ENCODE results near the gene KCNQ1. TPM values are rescaled to one million over a fixed set of nuclear protein-coding genes. Genes with fewer than 3 reads are reported as not detected.

KCNQ1 gene
- total RNA-seq, 1 donor from 2014 or later, result 4.8 TPM

- no peak for DNase-seq (ENCODE audit: extremely low spot score, unreplicated experiment)
- no peak for TF ChIP-seq CTCF (conservative IDR thresholded peaks at IDR 0.05)
- H3K27ac Mint-ChIP-seq, result no peak overlapping the region
- H3K27me3 Mint-ChIP-seq, result no peaks in the 10 kb centered on the region
- H3K4me3 Mint-ChIP-seq, result no peak overlapping the region
- H3K4me1 Mint-ChIP-seq (ENCODE audit: unreplicated experiment), result peaks cover 22% of the 10 kb centered on the region
- peaks cover 5% of the 10 kb centered on the region for H3K36me3 Mint-ChIP-seq
- H3K9me3 Mint-ChIP-seq, result peaks cover 5% of the 10 kb centered on the region
Measured at GRCh38 chr11:2708151-2708581, 263.4 kb downstream of the KCNQ1 start.

GRCh38 chr11:2708757-2709281 lies 264.0 kb downstream of the KCNQ1 start:
- H3K27ac Mint-ChIP-seq, result no peak overlapping the region
- H3K4me3 Mint-ChIP-seq, result no peak overlapping the region
- no peak for DNase-seq (ENCODE audit: extremely low spot score, unreplicated experiment)
- no peaks in the 10 kb centered on the region for H3K27me3 Mint-ChIP-seq
- H3K9me3 Mint-ChIP-seq, result peaks cover 5% of the 10 kb centered on the region
- TF ChIP-seq CTCF (conservative IDR thresholded peaks at IDR 0.05), result no peak
- H3K4me1 Mint-ChIP-seq (ENCODE audit: unreplicated experiment), result peaks cover 22% of the 10 kb centered on the region
- peaks cover 5% of the 10 kb centered on the region for H3K36me3 Mint-ChIP-seq

GRCh38 chr11:2709429-2709828 lies 264.6 kb downstream of the KCNQ1 start:
- H3K27ac Mint-ChIP-seq, result peak overlapping the region; percentile 10
- no peak for DNase-seq (ENCODE audit: extremely low spot score, unreplicated experiment)
- H3K4me3 Mint-ChIP-seq, result no peak overlapping the region
- H3K9me3 Mint-ChIP-seq, result peaks cover 5% of the 10 kb centered on the region
- H3K36me3 Mint-ChIP-seq, result peaks cover 5% of the 10 kb centered on the region
- no peaks in the 10 kb centered on the region for H3K27me3 Mint-ChIP-seq
- peaks cover 17% of the 10 kb centered on the region for H3K4me1 Mint-ChIP-seq (ENCODE audit: unreplicated experiment)
- no peak for TF ChIP-seq CTCF (conservative IDR thresholded peaks at IDR 0.05)

GRCh38 chr11:2711161-2711560 lies 266.4 kb downstream of the KCNQ1 start:
- Mint-ChIP-seq H3K27me3 (no peaks in the 10 kb centered on the region), H3K36me3 (no peaks in the 10 kb centered on the region), H3K4me1 (ENCODE audit: unreplicated experiment) (peaks cover 13% of the 10 kb centered on the region), H3K27ac (no peak overlapping the region), H3K4me3 (no peak overlapping the region), H3K9me3 (peaks cover 5% of the 10 kb centered on the region)
- DNase-seq (ENCODE audit: extremely low spot score, unreplicated experiment), result no peak
- no peak for TF ChIP-seq CTCF (conservative IDR thresholded peaks at IDR 0.05)

GRCh38 chr11:2713094-2713493 lies 268.3 kb downstream of the KCNQ1 start:
- Mint-ChIP-seq H3K4me1 (ENCODE audit: unreplicated experiment) (peaks cover 22% of the 10 kb centered on the region), H3K9me3 (peaks cover 5% of the 10 kb centered on the region), H3K4me3 (no peak overlapping the region), H3K36me3 (no peaks in the 10 kb centered on the region), H3K27ac (peak overlapping the region; percentile 71), H3K27me3 (no peaks in the 10 kb centered on the region)
- no peak for DNase-seq (ENCODE audit: extremely low spot score, unreplicated experiment)
- no peak for TF ChIP-seq CTCF (conservative IDR thresholded peaks at IDR 0.05)

All from type B pancreatic cell (in vitro differentiated cells).